Astrocyte of the hippocampus (primary cell): ENCODE results near the gene BIK.
"Not testable (repeated sequence)": the region's sequence is repeated elsewhere in the genome, so short reads cannot be mapped to it uniquely, and the experiment has no call there.

Experiments
- DNase-seq: peaks from one replicate; pipeline ENCODE4 v3.0.0; 2011; ENCODE audit warnings: low read depth, low spot score

BIK gene

DNA sequence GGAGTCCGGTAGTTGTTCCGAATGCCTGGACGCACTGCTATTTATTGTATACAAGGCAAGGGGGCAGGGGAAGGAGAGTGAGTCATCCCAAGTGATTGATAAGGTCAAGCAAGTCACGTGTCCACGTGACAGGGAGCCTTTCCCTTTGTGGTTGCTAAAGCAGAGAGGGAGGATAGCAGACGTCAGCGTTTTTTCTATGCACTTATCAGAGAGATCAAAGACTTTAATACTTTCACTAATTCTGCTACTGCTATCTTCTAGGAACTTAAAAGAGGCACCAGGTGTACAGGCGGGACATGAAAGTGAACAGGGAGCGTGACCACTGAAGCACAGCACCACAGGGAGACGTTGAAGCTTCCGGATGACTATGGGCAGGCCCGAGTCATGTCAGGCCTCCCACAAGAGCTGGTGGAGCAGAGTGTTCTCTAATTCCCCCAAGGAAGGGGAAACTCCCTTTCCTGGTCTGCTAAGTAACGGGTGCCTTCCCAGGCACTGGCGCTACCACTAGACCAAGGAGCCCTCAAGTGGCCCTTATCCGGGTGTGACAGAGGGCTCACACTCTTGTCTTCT, 6.4 kb upstream of the BIK start:
- DNase-seq = peak; percentile 40

GRCh38 chr22:43104950-43105349, 5.6 kb upstream of the BIK start:
- not testable (repeated sequence) for DNase-seq

DNA sequence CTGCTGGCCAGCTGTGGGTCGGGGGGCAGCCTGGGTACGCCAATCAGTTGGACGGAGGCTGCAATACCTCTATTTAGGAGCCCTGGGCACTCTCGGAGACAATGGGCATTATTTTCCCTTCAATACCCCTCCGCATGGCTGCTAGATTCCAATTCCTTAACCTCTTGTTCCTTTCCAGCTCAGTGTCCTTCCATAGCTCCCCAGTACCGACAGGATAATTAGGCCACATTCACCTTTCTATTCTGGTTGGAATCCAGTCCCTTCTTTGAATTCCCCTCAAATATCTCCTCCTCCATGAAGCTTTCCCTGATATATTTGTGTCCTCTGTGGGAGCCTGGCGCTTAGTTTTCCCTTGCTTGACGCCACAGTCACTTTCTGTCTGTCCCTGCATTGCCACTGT, 4.2 kb upstream of the BIK start:
- DNase-seq = no peak

DNA sequence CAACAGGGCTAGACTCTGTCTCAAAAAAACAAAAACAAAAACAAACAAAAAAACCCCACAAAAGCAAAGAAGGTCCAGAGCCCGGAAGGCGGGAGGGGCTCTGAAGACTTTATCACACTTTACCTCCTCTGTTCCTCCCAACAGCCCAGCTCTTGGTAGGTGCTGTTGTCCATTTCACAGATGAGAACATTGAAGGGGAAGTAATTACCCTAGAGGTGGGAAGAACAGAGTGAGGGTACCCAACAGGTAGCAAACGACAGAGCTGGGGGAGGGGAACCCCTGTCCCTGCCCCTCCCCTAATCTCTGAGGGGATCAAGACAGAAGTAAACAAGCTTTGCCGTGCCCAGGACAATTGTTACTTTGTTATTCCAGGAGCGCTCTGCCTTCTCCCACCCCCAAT, 1.0 kb upstream of the BIK start:
- DNase-seq = no peak

- DNase-seq = no peak
These were observed 568 bp upstream of the BIK start for GRCh38 chr22:43109921-43110443.

GRCh38 chr22:43110927-43111623, 525 bp downstream of the BIK start:
- peak; percentile 33 for DNase-seq

GRCh38 chr22:43113526-43114251, 3.1 kb downstream of the BIK start:
- no peak for DNase-seq

GRCh38 chr22:43114958-43115357, 4.4 kb downstream of the BIK start:
- no peak for DNase-seq

DNA sequence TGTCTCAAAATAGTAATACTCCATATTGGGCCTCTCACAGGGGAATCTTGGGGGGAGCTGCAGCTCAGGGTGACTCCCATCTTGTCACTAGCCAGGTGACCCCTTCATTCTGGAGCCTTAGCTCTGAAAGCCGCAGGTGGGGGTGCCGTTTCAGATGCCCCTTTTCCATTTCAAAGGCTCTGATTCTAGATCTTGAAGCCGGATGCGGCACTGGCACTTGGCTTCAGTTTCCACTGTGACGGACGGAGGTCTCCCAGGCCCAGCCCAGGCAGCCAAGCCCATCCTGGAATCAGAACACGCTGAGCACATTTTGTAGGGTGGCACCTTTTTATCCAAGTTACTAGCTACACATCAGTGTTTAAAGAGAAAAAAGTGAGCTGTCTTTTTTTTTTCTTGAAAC, 6.4 kb downstream of the BIK start:
- DNase-seq = no peak

GRCh38 chr22:43118024-43118849, 7.7 kb downstream of the BIK start:
- DNase-seq = no peak

GRCh38 chr22:43118953-43119458, 8.5 kb downstream of the BIK start:
- no peak for DNase-seq

DNA sequence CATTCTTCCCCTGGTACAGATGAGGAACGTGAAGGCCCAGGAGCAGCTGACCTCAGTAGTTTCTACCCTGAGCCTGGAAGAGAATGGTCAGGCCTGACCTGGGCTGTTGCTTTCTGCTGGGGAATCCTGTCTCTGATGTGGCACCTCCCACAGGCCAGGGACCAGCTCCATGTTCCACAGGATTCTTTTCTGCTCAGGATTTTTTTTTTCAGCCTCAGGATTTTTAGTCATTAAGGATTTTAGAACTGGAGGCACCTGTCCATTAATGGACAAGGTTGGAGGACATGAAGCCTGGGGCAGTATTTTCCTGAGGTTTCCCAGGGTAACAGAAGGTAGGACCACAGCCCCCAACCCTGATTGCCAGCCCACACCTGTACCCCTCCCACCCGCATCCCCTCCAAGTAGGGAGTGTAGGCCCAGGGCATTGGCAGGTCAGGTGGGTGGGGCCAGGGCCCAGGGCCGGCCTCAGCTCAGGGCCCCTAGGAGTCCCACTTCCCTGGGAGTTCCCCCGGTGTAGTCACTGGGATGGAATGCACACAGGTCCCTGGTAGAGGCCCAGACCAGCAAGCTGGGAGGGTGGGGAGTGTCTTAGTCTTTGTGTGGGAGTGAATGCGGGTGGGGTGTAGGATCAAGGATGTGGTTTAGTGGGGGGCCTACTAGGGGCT, 16.1 kb downstream of the BIK start:
- DNase-seq = peak; percentile 88

DNA sequence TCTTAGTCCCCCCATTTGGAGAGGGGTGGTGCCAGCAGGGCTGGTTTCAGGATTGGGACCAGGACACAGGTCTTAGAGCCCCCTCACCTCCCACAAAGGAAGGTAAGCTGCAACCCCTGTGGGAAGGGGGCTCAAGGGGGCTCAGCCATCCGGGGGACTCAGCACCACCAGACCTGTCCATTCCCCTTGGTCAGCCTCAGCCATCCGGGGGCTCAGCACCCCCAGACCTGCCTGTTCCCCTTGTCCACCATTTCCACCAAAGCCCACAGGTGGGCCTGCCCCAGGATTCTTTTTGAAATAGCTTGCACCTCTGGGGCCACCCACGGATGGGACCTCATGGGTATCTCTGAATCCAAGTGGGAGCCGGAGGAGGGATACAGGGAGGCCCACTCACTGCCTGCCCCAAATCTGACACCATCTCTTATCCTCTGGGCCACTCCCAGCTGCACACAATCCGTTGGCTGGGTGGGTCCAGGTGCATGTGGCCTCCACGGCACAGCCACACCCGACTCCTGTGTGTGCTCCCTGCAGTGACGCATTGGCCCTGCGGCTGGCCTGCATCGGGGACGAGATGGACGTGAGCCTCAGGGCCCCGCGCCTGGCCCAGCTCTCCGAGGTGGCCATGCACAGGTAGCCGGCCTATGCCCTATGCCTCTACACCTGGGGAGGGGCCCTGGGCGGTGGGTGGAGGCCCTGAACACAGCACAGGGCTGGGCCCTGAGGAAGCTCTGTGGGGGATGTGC, 16.8 kb downstream of the BIK start:
- DNase-seq = no peak

- DNase-seq = no peak
These were observed 17.6 kb downstream of the BIK start for GRCh38 chr22:43128116-43128515.

DNA sequence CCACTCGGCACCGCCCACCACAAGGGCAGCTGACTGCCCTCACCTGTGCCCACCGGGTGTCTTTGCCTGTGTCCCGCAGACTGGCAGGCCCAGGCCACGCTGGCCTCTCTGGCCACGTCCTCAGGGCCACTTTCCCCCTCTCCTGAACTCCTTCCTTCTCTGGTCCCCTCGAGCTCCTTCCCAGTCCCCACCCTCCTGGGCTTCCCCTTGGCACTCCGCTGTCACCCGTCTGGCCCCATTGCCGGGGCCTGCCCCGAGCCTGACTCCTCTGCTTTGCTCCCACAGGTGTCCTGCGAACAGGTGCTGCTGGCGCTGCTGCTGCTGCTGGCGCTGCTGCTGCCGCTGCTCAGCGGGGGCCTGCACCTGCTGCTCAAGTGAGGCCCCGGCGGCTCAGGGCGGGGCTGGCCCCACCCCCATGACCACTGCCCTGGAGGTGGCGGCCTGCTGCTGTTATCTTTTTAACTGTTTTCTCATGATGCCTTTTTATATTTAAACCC, 18.4 kb downstream of the BIK start:
- DNase-seq = no peak

DNA sequence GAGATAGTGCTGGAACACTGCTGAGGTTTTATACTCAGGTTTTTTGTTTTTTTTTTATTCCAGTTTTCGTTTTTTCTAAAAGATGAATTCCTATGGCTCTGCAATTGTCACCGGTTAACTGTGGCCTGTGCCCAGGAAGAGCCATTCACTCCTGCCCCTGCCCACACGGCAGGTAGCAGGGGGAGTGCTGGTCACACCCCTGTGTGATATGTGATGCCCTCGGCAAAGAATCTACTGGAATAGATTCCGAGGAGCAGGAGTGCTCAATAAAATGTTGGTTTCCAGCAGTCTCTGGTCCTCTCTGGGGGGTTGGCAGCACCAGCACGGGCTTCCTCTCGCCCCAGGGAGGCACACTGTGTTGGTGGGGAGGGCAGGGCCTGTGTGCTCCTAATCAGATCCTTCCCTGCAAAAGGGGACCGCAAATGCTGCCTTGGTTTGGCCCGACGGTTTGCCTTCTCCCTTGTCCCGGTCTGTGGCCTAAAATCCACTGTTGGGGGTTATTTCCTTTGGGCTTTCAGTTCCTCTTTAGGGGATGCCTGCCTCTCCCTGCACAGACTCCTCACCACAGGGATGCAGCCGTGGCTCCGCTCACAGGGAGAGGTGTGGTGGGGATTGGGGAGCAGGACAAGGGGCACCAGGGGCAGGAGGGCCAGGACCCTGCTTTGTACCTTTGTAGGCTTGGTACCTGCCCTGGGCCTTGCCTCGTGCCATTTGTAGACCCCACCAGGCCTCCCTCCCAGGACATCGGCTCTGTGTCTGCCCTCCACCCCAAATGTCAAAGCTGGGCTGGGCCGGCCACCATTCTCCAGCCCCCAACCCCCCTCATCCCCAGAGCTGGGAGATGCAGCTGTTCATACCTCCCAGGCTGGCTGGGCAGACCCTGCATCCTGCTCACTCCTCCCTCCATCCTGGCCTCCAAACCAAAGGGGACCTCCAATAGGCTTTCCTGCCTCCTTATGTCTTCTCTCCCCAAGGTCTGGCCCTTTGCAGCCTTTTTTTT, 19.2 kb downstream of the BIK start:
- DNase-seq = no peak

GRCh38 chr22:43131773-43132501, 21.4 kb downstream of the BIK start:
- DNase-seq = no peak

DNA sequence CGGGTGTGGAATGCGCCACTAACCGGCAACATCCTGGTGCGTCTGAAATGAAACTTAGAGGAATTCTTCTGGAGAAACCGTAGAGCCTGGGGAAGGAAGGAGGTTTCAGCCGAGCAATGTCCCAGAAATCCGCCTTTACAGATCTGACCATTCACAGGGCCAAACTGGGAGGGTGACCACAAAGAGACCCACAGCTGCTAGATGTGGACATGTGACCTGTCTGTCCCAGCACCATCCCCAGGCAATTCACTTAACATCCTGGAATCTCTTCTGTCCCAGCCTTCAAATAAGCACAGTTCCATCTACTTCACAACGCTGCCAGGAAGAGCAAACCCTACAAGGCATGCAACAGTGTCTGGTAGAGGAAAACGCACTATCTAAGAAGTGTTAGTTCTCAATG, 22.9 kb downstream of the BIK start:
- no peak for DNase-seq
